ENCODE results near the gene S100A13.
"Not testable (repeated sequence)": the region's sequence is repeated elsewhere in the genome, so short reads cannot be mapped to it uniquely, and the experiment has no call there.

S100A13 gene

DNA sequence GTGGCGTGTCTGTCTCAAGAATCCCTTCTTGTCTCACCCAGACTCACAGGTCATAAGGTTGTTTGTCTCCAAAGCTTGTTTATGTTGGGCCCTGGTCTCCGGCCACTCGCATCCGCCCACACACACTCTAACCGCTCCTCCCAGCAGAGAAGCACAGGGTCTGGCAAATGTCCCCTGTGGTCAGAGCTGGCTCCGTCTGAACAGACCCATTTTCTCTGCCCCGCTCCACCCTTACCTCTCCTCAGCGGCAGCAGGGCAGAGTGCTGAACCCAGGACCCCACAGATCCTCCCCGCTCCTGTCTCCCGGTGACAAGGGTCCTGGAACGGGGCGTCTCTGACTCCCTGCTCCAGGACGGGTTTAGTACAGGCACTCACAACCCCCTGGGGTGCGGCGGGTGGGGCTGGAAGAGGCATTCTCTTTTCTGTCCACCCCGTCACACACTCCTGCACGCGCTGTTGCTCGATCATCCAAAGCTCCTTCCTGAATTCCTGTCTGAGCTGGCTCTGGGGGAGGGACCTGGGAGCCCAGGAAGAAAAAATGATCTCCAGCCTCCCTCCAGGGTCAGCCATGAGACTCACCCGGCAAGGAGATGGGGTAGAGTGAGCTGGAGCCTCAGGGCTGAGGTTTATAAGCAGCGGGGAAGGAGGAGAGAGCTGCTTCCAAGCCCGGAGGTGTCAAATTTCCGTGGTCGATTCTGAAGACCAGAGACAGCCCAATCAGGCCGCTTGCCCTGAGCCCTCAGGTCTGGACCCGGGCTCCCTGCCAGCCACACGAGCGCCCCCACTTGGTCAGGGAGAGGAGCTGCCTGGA lies at the start of gene S100A13:
S100A13 (minus strand) TSS at position 602 of the 811 bp plus-strand sequence. CDS start 1,033 bp downstream, outside the sequence.
- DNase-seq: peak; percentile 100

DNA sequence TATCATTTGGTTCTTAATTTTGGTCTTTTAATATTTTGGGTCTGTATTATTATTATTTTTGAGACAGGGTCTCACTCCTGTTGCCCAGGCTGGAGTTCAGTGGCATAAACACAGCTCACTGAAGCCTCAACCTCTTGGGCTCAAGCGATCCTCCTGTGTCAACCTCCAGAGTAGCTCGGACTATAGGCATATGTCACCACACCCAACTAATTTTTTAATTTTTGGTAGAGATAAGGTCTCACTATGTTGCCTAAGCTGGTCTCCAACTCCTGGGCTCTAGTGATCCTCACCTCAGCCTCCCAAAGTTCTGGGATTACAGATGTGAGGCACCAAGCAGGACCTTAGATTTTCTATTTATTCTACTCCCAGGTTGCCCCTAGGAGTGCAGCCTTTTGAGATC lies 46.2 kb upstream of the S100A13 start:
- H3K36me3 ChIP-seq: peaks cover 22% of the 10 kb centered on the region
- H3K9me3 ChIP-seq (ENCODE audit: severe bottlenecking): no peaks in the 10 kb centered on the region
- DNase-seq: no peak
- peaks cover 8% of the 10 kb centered on the region for H3K27me3 ChIP-seq (ENCODE audit: insufficient read depth, low read depth, severe bottlenecking)
- H3K4me3 ChIP-seq (ENCODE audit: low read depth, low read length): no peak overlapping the region
- H3K27ac ChIP-seq: no peak overlapping the region
- TF ChIP-seq, protein P1, sequence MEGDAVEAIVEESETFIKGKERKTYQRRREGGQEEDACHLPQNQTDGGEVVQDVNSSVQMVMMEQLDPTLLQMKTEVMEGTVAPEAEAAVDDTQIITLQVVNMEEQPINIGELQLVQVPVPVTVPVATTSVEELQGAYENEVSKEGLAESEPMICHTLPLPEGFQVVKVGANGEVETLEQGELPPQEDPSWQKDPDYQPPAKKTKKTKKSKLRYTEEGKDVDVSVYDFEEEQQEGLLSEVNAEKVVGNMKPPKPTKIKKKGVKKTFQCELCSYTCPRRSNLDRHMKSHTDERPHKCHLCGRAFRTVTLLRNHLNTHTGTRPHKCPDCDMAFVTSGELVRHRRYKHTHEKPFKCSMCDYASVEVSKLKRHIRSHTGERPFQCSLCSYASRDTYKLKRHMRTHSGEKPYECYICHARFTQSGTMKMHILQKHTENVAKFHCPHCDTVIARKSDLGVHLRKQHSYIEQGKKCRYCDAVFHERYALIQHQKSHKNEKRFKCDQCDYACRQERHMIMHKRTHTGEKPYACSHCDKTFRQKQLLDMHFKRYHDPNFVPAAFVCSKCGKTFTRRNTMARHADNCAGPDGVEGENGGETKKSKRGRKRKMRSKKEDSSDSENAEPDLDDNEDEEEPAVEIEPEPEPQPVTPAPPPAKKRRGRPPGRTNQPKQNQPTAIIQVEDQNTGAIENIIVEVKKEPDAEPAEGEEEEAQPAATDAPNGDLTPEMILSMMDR (IDR thresholded peaks at IDR 0.05; ENCODE audit: low read depth, low read length): no peak

More for the DNA sequence above, at the start of gene S100A13:
- Histone ChIP-seq H3K27ac (peak within 1 kb of the TSS; percentile 79), H3K36me3 (peaks cover 43% of the 10 kb centered on the region), H3K27me3 (ENCODE audit: insufficient read depth, low read depth, severe bottlenecking) (no peaks in the 10 kb centered on the region), H3K9me3 (ENCODE audit: severe bottlenecking) (no peaks in the 10 kb centered on the region), H3K4me3 (ENCODE audit: low read depth, low read length) (peak within 1 kb of the TSS; percentile 61)
- TF ChIP-seq, protein P1 (IDR thresholded peaks at IDR 0.05; ENCODE audit: low read depth, low read length): peak; percentile 100

GRCh38 chr1:153671628-153672353 lies 44.5 kb upstream of the S100A13 start:
- DNase-seq: peak; percentile 85
- peaks cover 39% of the 10 kb centered on the region for H3K36me3 ChIP-seq
- not testable (repeated sequence) for H3K27me3 ChIP-seq (ENCODE audit: insufficient read depth, low read depth, severe bottlenecking); H3K9me3 ChIP-seq (ENCODE audit: severe bottlenecking)
- peak overlapping the region; percentile 88 for H3K4me3 ChIP-seq (ENCODE audit: low read depth, low read length)
- peak overlapping the region; percentile 59 for H3K27ac ChIP-seq
- TF ChIP-seq, protein P1 (IDR thresholded peaks at IDR 0.05; ENCODE audit: low read depth, low read length): 0 out of 2 replicates have a peak, but pooled peaks have one; percentile 7

DNA sequence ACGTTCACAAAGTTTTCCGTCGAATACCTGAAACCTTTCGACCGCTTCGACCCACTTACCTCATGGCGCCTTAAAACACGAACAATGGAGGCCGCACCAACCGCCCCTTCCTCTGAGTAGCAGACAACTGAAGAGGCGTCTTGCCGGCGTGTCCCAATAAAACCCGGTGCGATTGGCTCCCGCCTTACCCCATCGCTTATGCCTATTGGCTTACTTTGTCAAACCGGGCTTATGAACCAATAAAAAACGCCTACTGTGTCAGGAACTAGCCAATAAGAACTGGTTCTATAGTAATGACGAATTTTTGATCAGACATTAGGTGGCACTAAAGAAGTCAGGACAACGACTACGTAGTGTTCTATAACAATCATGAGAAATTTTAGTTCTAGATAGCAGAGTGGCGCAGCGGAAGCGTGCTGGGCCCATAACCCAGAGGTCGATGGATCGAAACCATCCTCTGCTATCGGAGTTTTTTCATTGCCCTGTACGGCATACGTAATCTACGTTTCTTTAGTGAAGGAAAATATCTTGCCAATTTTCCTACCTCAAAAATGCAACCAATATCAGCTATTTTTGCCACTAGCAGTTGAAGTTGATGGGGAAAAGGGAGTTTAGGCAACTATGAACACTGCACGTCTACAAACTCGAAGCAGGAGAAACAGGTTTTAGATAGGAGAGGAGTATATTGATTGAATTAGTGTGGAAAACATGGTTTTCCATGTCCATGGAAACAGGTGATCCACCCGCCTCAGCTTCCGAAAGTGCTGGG lies 43.7 kb upstream of the S100A13 start, which contains the start of gene ILF2:
ILF2 (minus strand) TSS at position 135 of the 769 bp plus-strand sequence; CDS start at position 64, 71 bp downstream.
- peak; percentile 100 for DNase-seq
- TF ChIP-seq, protein P1 (IDR thresholded peaks at IDR 0.05; ENCODE audit: low read depth, low read length): peak; percentile 46; the same call in 1 of the 2 replicates
- H3K27ac ChIP-seq: peak within 1 kb of the TSS; percentile 96

GRCh38 chr1:153670257-153670858 lies 43.1 kb upstream of the S100A13 start:
- Histone ChIP-seq H3K27ac (peak overlapping the region; percentile 96), H3K4me3 (ENCODE audit: low read depth, low read length) (peak overlapping the region; percentile 97), H3K9me3 (ENCODE audit: severe bottlenecking) (no peaks in the 10 kb centered on the region), H3K27me3 (ENCODE audit: insufficient read depth, low read depth, severe bottlenecking) (no peaks in the 10 kb centered on the region), H3K36me3 (peaks cover 54% of the 10 kb centered on the region)
- TF ChIP-seq, protein P1 (IDR thresholded peaks at IDR 0.05; ENCODE audit: low read depth, low read length): no peak
- DNase-seq: no peak

More for the DNA sequence above, 43.7 kb upstream of the S100A13 start, which contains the start of gene ILF2:
- peak within 1 kb of the TSS; percentile 97 for H3K4me3 ChIP-seq (ENCODE audit: low read depth, low read length)
- no peaks in the 10 kb centered on the region for H3K9me3 ChIP-seq (ENCODE audit: severe bottlenecking)
- H3K36me3 ChIP-seq: peaks cover 47% of the 10 kb centered on the region
- H3K27me3 ChIP-seq (ENCODE audit: insufficient read depth, low read depth, severe bottlenecking): no peaks in the 10 kb centered on the region

Measured in WERI-Rb-1 (cell line).